Stomach (tissue), 4 donors: ENCODE results near the gene FCHSD2.

ENCODE experiments used
- CTCF ChIP-seq, 7 experiments: fragments of 450-650 bp in 4 of 7; fragments of 200-600 bp in 3 of 7; sonication (generic) in 3 of 7; IDR thresholded peaks; one replicate each; pipeline ENCODE4 v1.5.1; 2016 to 2019; ENCODE audit warnings: antibody characterized with exemption in 7 of 7, control low read depth in 2 of 7, mild to moderate bottlenecking in 1 of 7
- POLR2A ChIP-seq, 4 donors: fragments of 450-650 bp; IDR thresholded peaks; one replicate each; pipeline ENCODE4 v1.6.1; 2016; ENCODE audit warnings: antibody characterized with exemption in 4 of 4, control low read depth in 2 of 4, mild to moderate bottlenecking in 1 of 4, moderate library complexity in 1 of 4

- TF ChIP-seq CTCF (IDR thresholded peaks at IDR 0.05) (no peak), POLR2A (IDR thresholded peaks at IDR 0.05) (no peak)
Observed at GRCh38 chr11:72971192-72971967, 170.7 kb downstream of the FCHSD2 start.
